GM19239 (cell line): ENCODE measurements around the gene HYAL1.

Experiments used
- DNase-seq: peaks from one replicate; pipeline ENCODE4 v3.0.0; 2011; ENCODE audit warnings: low spot score; ENCODE audit not compliant: insufficient read length
- FAIRE-seq: peaks from 2 replicates; lab custom pipeline; 2011; peaks lifted over from hg19 to GRCh38; lab: Jason Lieb, UNC

Gene HYAL1

DNA sequence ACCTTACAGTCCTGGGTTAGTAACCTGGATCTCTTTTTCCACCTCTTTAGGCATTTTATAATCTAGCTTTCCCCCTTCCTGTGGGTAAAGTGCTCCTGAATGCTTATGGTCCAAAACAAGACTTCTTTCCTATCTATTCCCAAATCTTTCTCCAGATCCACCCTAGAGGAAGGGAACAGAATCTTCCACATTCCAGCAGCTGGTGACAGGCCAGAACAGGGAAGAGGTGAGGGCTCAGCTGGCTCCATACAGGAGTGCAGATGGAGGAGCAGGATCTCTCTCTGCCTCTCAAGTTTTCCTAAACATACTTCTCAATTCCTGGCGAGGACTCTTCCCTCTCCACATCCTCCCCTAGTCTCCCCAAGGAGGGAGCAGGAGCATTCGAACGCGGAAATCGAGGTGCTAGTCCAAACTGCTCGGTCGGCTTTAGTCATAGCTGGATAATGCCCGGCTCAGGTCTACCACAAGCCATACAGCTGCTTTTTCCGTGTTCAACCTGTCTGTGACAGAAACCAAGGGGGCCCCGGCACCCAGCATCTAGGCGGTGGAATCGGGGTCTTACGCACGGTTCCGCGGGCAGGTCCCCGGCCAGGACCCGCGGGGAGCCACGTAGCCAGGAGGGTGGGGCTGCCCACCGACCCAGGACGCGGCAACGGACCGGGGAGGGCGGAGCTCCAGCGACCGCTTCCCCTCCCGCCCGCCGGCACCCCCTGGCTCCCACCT is 33.2 kb upstream of the HYAL1 start:
- FAIRE-seq = peak; percentile 74
- DNase-seq = no peak

DNA sequence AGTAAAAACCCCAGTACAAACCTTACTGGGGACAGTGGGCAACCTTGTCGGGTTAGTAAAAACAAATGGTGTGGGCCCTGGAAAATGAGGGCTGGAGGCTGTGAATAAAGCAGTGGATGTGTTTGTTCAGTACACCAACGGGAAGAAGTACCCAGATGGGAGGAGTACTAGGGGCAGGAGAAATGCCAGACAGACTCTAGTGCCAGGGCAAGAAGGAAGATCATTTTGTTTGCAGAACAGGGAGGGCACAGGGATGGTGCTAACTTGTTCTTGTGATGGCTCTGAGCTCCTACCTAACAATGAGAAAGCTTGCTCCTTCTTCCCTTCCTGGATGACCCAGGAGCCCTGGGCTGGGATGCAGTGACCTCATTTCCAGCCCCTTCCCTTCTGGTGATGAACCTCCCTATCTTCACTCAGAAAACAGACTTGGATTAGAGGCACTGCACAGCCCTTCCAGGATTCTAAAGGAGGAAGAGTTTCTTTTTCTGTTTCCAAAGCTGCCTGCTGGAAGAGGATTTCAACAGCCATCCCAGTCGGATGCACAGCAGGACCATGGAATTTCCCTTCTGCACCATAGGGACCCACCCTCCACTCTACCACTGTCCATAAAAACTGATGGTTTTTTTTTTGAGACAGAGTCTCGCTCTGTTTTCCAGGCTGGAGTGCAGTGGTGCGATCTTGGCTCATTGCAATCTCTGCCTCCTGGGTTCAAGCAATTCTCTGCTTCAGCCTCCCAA is 31.1 kb upstream of the HYAL1 start:
- DNase-seq (no peak), FAIRE-seq (no peak)

DNA sequence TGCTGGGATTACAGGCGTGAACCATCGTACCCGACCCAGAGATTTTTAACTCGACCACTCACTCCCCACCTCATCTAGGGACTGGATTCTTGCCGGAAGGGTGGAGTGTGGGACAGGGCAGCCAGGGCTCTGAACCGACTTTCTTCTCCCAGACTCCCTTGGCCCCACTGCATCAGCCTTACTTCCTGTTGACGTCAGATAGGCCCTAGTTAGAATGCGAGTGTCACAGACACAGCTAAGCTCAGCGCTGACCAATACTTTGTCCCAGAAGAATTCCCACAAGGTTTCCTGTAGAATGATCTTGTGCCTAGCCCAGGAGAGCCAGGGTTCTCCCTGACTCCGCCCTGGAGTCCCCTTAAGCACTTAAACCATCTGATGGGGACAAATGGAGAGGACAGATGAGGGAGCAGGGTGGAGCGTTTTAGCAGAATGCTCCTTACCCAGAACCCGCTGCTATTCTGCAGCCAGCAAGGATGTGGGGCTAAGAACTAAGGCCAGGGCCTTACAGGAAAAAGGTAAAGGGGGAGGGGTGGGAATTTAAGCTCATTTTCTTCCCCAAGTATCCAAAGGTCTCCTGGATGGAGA is 30.5 kb upstream of the HYAL1 start:
- FAIRE-seq (no peak), DNase-seq (no peak)

DNA sequence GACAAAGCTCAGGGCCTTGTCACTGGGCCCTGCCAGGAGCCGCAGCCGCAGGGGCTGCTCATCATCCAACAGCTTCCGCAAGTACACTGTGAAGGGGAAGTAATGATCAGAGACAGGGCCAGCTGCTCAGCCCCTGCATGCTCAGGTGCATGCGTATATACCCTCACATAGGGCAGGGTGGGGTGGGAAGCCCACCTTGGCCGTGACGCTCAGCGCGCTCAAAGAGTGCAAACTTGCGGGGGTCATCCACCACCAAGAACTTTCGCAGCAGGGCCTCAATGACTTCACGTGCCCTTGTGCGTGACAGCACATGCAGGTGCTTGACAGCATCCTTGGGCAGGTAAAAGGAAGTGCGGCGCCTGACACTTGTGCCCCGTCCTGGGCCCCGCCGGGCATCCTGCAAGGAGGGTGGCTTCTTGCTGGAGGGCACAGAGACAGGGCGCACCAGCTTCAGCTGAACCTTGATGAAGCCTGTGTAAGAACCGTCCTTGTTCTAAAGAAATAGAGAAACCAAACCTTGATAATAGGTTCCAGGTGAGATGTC is 28.1 kb upstream of the HYAL1 start:
- DNase-seq (no peak), FAIRE-seq (no peak)

DNA sequence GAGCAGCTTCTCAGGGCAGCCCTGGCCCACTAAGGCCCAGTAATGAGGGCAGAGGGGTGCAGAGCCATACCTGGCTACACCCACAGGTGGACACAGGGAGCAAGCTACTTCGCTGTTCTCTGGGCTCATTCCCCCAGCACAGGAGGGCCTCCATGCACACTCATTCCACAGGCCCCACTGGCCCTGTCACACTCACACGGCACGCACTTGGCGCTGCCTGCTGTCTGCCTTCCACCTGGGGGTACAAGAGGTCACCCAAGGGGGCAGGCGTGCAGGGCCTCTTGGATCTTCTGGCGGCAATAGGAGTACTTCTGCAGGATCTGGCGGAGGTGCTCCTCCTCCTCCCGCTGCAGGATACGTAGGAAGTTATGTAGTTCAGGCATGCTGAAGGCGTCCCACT is 27.0 kb upstream of the HYAL1 start:
- DNase-seq = no peak

DNA sequence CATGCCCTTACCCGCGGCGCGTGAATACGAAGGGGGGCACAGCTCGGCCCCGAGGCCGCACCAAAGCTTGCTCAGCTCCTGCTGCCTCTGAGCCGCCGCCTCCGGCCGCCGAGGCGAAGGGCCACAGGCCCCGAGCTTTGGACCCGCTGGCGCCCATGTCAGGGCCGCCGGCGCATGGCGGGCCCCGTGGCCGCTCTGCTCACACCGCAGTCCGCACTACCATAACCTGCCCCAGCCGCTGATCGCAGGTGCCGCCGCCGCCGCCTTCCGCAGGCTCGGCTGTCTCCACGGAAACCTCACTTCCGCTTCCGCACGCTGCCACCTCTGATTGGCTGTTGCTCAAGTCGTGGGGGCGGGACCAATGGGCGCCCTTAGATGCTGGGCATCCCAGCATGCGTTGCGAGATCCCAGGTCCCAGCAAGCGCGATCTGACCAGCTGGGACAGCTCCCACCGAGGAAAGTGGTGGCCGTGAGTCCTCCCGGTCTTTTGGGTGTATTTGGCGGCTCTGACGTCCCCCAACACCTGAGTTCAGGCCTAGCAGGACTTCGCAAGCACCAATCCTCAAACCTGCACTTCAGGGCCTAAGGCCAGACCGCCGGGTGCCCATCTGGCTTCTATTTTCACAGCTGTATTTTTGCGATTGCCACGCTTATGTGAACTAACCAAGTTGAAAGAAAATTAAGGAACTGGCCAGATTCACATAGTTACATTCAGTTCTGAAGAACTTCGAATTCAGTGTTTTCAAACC is 24.7 kb upstream of the HYAL1 start, which contains the start of gene TUSC2:
TUSC2 (minus strand) TSS at position 281 of the 749 bp plus-strand sequence; CDS start at position 157, 124 bp downstream.
- DNase-seq = peak; percentile 94
- FAIRE-seq = peak; percentile 99

More for the DNA sequence above, 27.0 kb upstream of the HYAL1 start:
- no peak for FAIRE-seq

DNA sequence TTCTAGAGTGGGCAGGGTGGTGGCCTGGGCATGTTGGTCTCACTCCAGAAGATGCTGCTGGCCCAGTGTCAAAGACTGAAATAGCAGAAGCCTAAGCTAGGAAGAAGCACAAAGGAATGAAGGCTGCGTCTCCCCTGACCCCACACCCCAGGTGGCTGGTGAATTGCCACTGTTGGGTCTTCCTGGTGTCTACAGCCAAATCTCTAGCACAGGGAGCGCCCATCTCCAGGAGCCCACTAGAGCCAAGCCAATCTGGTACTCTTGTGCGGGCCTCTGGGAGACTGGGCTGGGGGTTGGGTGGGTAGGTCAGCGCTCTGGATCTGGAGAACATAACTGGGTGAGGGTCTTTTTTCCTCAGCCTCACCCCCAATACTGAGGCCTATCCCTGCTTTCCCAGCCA is 23.8 kb upstream of the HYAL1 start:
- no peak for DNase-seq
- FAIRE-seq = peak; percentile 18

DNA sequence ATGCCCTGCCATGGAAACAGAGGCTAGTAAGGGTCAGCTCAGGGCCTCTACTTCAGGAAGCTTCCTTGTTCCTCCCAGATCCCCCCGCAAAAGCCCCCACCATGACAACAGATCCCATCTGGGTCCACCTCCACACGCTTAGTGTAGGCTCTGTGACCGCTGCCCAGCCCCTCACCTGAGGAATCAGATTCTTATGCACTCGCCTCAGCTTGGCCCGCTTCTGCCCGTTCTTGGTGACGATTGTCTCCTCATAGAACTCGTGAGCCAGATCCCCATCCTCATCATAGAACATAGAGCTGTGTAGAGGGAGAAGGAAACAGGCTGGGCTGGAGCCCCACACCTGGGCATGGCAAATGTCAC is 22.8 kb upstream of the HYAL1 start:
- no peak for DNase-seq
- no peak for FAIRE-seq

DNA sequence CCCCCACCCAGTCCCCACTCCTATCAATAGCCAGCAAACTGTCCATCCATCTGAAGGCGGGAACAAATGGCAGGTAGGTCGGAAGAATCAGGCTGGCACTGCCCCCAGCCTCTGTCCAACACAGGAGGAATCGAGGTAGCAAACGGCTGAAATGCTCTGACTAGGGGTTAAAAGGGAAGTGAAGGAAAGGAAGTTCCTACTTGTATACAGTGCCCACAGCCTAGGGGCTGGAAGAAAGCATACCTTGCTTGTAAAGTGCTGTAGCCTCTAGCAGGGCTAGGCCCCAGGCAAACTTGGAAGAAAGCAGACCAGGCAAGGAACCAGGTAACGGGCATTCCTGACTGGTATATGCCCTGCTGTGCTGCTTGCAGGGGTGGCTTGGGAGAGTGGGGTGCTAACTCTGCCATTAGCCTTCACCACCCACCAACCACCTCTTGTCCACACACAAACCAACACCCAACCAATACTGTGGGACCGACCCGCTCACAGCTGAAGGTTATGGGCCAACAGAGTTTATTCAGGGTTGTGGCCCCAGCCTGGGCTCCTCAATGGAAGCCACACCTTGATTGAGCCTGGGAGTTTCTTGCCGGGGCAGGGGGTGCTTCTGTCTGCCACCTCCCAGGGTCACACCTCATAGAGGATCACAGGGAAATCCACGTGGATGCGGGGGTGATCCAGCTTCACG is 22.3 kb upstream of the HYAL1 start:
- no peak for FAIRE-seq

DNA sequence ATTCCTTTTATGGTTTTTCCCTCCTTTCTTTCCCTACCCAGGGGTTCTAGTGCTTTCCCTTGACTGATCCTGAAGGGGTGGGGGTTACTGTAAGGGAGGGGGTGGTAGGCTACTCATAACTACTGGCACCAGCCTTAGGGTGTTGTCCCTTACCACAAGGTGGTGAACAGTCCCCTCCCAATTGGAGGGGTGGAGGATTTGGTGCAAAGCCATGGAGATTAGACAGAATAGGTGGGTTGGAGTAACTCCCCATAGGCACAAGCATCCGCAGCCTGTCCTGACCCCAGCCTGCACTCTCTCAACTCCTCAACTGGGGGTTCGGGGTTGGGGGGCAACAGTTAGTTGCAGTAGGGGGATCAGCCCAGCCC is 21.7 kb upstream of the HYAL1 start:
- FAIRE-seq (no peak), DNase-seq (no peak)

More for the DNA sequence above, 22.3 kb upstream of the HYAL1 start:
- DNase-seq = no peak

DNA sequence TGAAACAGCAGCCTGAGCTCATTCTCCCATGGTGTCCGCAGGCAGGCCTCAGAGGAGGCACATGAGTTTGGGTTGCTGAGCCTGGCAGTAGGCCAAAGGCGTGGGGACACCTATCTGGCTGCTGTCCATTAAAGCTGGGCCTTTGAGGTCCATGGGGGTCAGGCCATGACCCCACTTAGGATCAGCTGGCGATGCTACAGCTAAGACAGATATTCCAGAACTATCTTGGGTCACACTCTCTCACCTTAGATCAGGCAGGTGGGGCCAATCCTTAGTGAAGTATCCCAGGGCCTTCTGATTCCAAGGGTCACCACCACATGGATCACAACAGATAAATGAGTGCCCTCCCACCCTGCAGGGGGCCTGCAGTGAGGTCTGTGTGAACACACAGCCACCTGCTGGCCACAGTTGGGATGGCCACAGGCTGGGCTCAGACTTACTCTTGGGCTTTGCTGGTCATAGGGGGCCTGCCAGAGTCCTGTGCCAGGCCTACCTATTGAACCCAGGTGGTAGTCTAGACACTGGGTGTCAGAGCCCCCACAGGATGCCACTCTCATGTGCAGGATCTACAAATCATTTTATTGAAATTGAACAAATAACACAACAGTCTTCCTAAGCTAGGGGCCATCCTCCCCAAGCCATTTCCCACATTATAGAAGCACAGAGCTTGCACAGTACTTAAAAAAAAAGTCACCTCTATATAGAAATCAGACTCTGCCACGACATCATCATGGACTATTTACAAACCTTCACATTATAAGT is 21.2 kb upstream of the HYAL1 start:
- DNase-seq (no peak), FAIRE-seq (peak; percentile 81)

DNA sequence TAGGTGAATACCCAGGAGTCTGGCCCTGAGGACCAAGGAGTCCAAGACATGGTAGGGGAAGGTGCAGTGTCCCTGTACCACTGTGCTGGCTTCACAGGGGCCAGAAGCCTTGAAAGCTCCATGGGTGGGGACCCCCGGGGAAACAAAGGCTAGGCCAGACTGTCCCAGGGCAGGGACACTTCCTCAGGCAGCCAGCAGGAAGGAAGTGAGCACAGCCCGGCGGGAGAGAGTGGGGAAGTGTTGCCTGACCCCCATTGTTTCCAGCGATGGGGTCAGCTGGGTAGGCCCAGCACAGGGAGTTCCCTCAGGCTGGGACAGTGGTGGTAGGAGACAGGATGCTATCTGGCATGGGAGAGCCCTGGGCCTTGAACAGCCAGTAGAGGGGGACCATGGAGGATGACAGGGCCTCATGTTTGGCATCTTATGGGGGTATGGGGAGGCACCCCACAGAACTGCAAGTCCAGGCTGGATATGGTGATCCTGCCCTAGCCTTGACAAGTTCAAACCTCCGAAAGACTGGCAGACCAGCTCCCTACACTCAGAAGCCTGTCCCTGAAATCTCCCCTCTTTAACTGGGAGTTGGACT is 20.3 kb upstream of the HYAL1 start:
- no peak for DNase-seq
- FAIRE-seq = no peak

DNA sequence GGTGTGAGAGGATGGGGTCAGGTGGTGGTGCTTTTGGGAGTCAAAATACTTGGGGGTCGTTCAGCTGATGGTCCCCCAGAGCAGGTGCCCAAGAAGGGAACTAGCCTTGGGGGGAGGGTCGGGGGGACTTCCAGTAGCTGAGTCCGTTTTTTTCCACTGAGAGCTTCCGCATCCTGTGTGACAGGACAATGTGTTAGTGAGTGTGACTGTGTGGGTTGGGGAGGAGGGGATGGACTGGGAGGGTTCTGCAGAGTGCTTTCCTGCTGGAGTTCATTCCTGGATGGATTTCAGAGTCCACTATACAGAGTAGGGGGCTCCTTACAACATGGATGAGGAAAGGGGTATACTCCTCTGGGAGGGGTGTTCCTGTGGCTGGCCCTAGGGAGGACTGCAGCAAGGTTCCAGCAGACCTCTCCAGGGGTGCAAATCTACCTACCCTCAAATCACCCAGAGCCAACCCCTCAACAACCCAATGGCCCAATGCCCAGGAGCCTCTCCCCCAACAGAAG is 19.8 kb upstream of the HYAL1 start:
- FAIRE-seq (no peak), DNase-seq (no peak)

DNA sequence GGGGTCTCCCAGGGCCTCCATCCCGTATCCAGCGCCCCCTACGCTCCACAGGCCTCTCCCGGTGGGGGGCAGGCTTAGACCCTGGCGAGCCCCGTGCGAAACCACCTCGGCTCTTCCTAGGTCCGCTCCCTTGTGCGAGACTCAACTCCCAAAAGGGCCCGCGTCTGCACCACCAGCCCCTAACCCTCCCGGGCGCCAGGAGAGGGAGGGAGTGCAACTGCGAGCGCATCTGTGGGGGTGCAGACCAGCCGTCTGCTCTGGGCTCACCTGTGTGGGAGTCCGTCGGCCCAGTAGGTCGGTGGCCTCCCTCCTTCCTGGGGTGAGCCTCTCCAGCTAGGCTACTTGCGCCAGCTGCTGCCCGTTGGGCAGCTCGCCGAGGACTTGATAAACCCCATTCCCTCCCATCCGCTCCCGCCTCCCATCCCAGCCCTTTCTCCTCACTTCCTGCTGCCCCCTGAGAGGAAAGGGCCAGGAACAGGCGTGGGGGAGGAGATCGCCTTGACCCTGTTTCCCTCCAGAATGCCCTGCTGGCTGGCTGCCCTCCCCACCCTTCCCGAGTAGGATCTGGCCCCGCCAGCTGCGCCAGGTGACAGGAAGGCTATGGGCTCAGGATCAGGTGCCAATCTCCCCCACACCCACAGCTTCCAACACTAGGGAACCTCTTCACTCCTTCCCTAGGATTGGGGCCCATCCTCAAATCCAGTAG is 19.2 kb upstream of the HYAL1 start, which contains the start of gene HYAL2:
HYAL2 (minus strand) TSS at position 360 of the 706 bp plus-strand sequence. CDS start 2,256 bp downstream, outside the sequence.
- DNase-seq (no peak), FAIRE-seq (no peak)

DNA sequence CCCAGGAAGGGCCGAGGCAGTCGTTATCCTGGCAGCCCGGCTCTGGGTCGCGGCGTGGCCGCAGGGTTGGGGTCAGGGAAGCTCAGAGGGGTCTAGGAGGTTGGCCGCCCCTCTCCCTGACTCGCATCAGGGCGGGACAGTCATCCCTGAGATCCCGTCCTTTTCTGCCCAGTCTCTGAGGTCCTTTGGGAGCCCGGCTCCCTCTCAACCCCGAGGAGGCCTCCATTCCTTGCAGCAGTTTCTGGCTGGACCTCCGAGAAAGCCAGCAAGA is 18.7 kb upstream of the HYAL1 start:
- DNase-seq (no peak), FAIRE-seq (no peak)

DNA sequence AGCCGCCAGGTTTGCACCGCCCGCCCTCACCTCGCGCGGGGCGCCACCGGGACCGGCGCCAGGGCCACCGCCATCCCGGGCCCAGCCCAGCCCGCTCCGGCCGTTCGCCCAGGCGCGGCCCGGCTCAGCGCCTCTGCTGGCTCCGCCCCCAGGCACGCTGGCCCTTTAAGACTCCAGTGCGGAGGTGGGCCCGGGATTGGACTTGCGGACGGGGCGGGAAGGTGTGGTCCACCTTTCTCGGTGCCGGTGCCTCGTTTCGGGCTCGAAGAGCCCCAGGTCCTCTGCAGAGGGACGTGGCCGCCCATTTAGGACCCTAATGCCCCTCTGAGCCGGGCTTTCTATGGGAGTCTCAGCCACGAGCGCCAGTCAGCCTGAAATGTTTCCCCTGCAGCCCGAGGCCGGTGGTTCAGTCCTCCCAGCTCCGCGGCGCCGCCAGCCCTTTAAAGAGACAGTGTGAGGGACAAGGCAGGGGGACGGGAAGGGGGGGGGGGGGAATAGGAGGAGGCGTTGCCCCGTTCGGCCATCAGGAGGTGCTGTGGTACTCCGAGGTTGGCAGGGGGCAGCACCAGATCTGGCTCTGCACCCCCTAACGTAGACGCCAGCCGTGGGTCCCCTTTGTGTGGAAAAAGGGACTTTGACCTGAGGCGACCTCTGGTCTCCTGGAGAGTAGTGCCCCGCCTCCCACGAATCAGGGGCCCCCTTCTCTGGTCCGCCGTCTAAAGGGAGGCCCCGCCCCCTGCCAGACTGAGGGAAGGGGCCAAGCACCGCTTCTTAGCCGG is 18.2 kb upstream of the HYAL1 start:
- peak; percentile 90 for DNase-seq
- peak; percentile 93 for FAIRE-seq

DNA sequence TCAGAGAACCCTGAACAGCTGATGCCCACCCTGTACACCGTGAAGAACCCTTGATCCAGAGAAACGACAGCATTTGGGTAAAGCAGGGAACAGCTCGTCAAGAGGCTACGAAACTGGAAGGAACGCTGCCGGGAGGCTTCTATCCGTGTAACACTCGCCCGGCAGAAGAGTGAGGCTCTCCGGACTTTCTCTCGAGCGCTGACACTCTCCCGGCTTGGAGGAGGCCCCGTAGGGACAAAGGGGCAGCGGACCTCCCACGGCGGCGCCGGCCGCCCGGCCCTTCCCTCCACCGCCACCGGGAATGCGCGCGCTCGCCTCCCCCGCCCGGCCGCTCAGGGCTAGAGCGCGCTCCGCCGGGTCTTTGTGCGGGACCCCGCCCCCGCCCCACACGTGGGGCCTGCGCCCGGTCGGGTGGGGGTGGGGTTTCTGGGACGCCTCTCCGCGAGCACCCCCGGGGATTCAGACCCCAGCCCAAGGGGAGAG is 17.5 kb upstream of the HYAL1 start:
- no peak for FAIRE-seq
- no peak for DNase-seq
